ENCODE results near the gene SMAD4. TPM values are rescaled to one million over a fixed set of nuclear protein-coding genes. Genes with fewer than 3 reads are reported as not detected.

The SMAD4 gene
- total and polyA plus RNA-seq, 7 donors, result 16.4 to 143 (median 106) TPM

GRCh38 chr18:51120809-51121596 is 91.0 kb downstream of the SMAD4 start:
- no peaks in the 10 kb centered on the region for H3K27me3 ChIP-seq
- H3K9me3 ChIP-seq, result no peaks in the 10 kb centered on the region
- intact Hi-C loops (cut with DNase I), result no loop called here
- no peak overlapping the region for H3K4me3 ChIP-seq
- WGBS, 2 donors, result 95 to 97% methylated on average over 33 of the region's 33 CpGs
- no peak for DNase-seq
- no peak for TF ChIP-seq POLR2AphosphoS5 (IDR thresholded peaks at IDR 0.05)
- no peak for TF ChIP-seq CTCF (IDR thresholded peaks at IDR 0.05)
- no peak for TF ChIP-seq POLR2A (IDR thresholded peaks at IDR 0.05)
- no peak for TF ChIP-seq EP300 (IDR thresholded peaks at IDR 0.05)
- H3K27ac ChIP-seq, result no peak overlapping the region
- H3K4me1 ChIP-seq, result no peaks in the 10 kb centered on the region
- no peaks in the 10 kb centered on the region for H3K36me3 ChIP-seq

- WGBS, 2 donors, result 92 to 94% methylated on average over 4 of the region's 4 CpGs
- no peaks in the 10 kb centered on the region for H3K4me1 ChIP-seq
- intact Hi-C loops (cut with DNase I), result no loop called here
- no peak for DNase-seq
- H3K36me3 ChIP-seq, result no peaks in the 10 kb centered on the region
- TF ChIP-seq POLR2A (IDR thresholded peaks at IDR 0.05) (no peak), POLR2AphosphoS5 (IDR thresholded peaks at IDR 0.05) (no peak), CTCF (IDR thresholded peaks at IDR 0.05) (no peak), EP300 (IDR thresholded peaks at IDR 0.05) (no peak)
- no peak overlapping the region for H3K27ac ChIP-seq
- no peak overlapping the region for H3K4me3 ChIP-seq
- H3K27me3 ChIP-seq, result no peaks in the 10 kb centered on the region
- H3K9me3 ChIP-seq, result no peaks in the 10 kb centered on the region
Observed at GRCh38 chr18:51121597-51121857, 91.5 kb downstream of the SMAD4 start.

GRCh38 chr18:51122266-51123045 is 92.4 kb downstream of the SMAD4 start:
- intact Hi-C loops (cut with DNase I), result no loop called here
- no peak for DNase-seq
- WGBS, 2 donors, result 88 to 93% methylated on average over 19 of the region's 19 CpGs
- Histone ChIP-seq H3K36me3 (no peaks in the 10 kb centered on the region), H3K9me3 (no peaks in the 10 kb centered on the region), H3K27ac (no peak overlapping the region), H3K4me1 (no peaks in the 10 kb centered on the region), H3K4me3 (no peak overlapping the region), H3K27me3 (no peaks in the 10 kb centered on the region)
- TF ChIP-seq EP300 (IDR thresholded peaks at IDR 0.05), result no peak
- no peak for TF ChIP-seq POLR2A (IDR thresholded peaks at IDR 0.05)
- no peak for TF ChIP-seq CTCF (IDR thresholded peaks at IDR 0.05)
- no peak for TF ChIP-seq POLR2AphosphoS5 (IDR thresholded peaks at IDR 0.05)

- no peak for DNase-seq
- WGBS, 2 donors, result 93 to 94% methylated on average over 7 of the region's 7 CpGs
Observed at GRCh38 chr18:51123046-51123395, 93.0 kb downstream of the SMAD4 start.

More at GRCh38 chr18:51123046-51123395, 93.0 kb downstream of the SMAD4 start:
- Histone ChIP-seq H3K27ac (no peak overlapping the region), H3K9me3 (no peaks in the 10 kb centered on the region), H3K4me3 (no peak overlapping the region), H3K27me3 (no peaks in the 10 kb centered on the region), H3K4me1 (no peaks in the 10 kb centered on the region), H3K36me3 (no peaks in the 10 kb centered on the region)
- intact Hi-C loops (cut with DNase I), result no loop called here
- no peak for TF ChIP-seq EP300 (IDR thresholded peaks at IDR 0.05)
- TF ChIP-seq POLR2A (IDR thresholded peaks at IDR 0.05), result no peak
- no peak for TF ChIP-seq POLR2AphosphoS5 (IDR thresholded peaks at IDR 0.05)
- no peak for TF ChIP-seq CTCF (IDR thresholded peaks at IDR 0.05)
